DOHH2 (cell line): ENCODE results near the gene PPP5C.

Experiments used
- H3F3A ChIP-seq: fragments of 200-600 bp; sonication (generic), shearing (Covaris generic); 2 replicates; pipeline ENCODE4 v1.6.0; 2016; ENCODE audit warnings: antibody characterized with exemption, mild to moderate bottlenecking; ENCODE audit not compliant: control insufficient read depth, insufficient read depth
- H3K27ac ChIP-seq: fragments of 200-600 bp; sonication (generic); 2 replicates; pipeline ENCODE4 v1.5.1; 2014; ENCODE audit warnings: low read depth, mild to moderate bottlenecking, low read length, moderate library complexity
- H3K27me3 ChIP-seq: fragments of 200-600 bp; sonication (generic); 2 replicates; pipeline ENCODE4 v1.6.1; 2014; ENCODE audit warnings: mild to moderate bottlenecking, low read length, mixed read lengths; ENCODE audit not compliant: control insufficient read depth
- H3K36me3 ChIP-seq: fragments of 200-600 bp; sonication (generic); 2 replicates; pipeline ENCODE4 v1.6.1; 2014; ENCODE audit warnings: mild to moderate bottlenecking, low read length, moderate library complexity, mixed read lengths; ENCODE audit not compliant: control insufficient read depth
- H3K4me1 ChIP-seq: fragments of 200-600 bp; sonication (generic); 2 replicates; pipeline ENCODE4 v1.6.1; 2014; ENCODE audit warnings: mild to moderate bottlenecking, low read length, mixed read lengths; ENCODE audit not compliant: control insufficient read depth
- H3K4me2 ChIP-seq: fragments of 200-600 bp; sonication (generic); 2 replicates; pipeline ENCODE4 v1.6.0; 2014; ENCODE audit warnings: mild to moderate bottlenecking, low read length, moderate library complexity
- H3K4me3 ChIP-seq: fragments of 200-600 bp; sonication (generic); 2 replicates; pipeline ENCODE4 v1.5.1; 2014; ENCODE audit warnings: mild to moderate bottlenecking, low read length, mixed read lengths
- H3K79me2 ChIP-seq: fragments of 200-600 bp; sonication (generic); 2 replicates; pipeline ENCODE4 v1.6.1; 2014; ENCODE audit warnings: mild to moderate bottlenecking, low read length, mixed read lengths; ENCODE audit not compliant: control insufficient read depth
- H3K9me2 ChIP-seq: fragments of 200-600 bp; sonication (generic); replicated peaks from 2 replicates; pipeline ENCODE4 v1.6.1; 2014; ENCODE audit warnings: mild to moderate bottlenecking, low read length, mixed read lengths; ENCODE audit not compliant: control insufficient read depth
- H3K9me3 ChIP-seq: fragments of 200-600 bp; sonication (generic); 2 replicates; pipeline ENCODE4 v1.6.1; 2014; ENCODE audit warnings: antibody characterized with exemption, low read length, mixed read lengths; ENCODE audit not compliant: control insufficient read depth, insufficient read depth
- H4K20me1 ChIP-seq: fragments of 200-600 bp; sonication (generic); 2 replicates; pipeline ENCODE4 v1.6.0; 2014; ENCODE audit warnings: low read depth, mild to moderate bottlenecking, antibody characterized with exemption, low read length, moderate library complexity; ENCODE audit not compliant: control insufficient read depth, insufficient read depth
- EZH2phosphoT487 ChIP-seq: fragments of 200-600 bp; sonication (generic); IDR thresholded peaks from 2 replicates; pipeline ENCODE4 v1.6.1; 2017; ENCODE audit warnings: borderline replicate concordance, mild to moderate bottlenecking, antibody characterized with exemption, low read length, moderate library complexity, mixed read lengths
- TF ChIP-seq, protein P1 (sequence below): fragments of 200-600 bp; sonication (generic); IDR thresholded peaks from one replicate; pipeline ENCODE4 v1.5.1; 2014; ENCODE audit warnings: antibody characterized with exemption, mild to moderate bottlenecking, low read depth, low read length; ENCODE audit not compliant: poor library complexity, severe bottlenecking

PPP5C gene

GRCh38 chr19:46392252-46392801 is 45.4 kb downstream of the PPP5C start:
- TF ChIP-seq, protein P1, sequence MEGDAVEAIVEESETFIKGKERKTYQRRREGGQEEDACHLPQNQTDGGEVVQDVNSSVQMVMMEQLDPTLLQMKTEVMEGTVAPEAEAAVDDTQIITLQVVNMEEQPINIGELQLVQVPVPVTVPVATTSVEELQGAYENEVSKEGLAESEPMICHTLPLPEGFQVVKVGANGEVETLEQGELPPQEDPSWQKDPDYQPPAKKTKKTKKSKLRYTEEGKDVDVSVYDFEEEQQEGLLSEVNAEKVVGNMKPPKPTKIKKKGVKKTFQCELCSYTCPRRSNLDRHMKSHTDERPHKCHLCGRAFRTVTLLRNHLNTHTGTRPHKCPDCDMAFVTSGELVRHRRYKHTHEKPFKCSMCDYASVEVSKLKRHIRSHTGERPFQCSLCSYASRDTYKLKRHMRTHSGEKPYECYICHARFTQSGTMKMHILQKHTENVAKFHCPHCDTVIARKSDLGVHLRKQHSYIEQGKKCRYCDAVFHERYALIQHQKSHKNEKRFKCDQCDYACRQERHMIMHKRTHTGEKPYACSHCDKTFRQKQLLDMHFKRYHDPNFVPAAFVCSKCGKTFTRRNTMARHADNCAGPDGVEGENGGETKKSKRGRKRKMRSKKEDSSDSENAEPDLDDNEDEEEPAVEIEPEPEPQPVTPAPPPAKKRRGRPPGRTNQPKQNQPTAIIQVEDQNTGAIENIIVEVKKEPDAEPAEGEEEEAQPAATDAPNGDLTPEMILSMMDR = no peak
- no peak for TF ChIP-seq EZH2phosphoT487
- Histone ChIP-seq H3K4me3 (no peak overlapping the region), H3K79me2 (no peaks in the 10 kb centered on the region), H3K27me3 (no peaks in the 10 kb centered on the region), H3K4me1 (no peaks in the 10 kb centered on the region), H3K9me2 (no peaks in the 10 kb centered on the region), H3K36me3 (peaks cover 44% of the 10 kb centered on the region), H3K27ac (no peak overlapping the region), H3F3A (peaks cover 14% of the 10 kb centered on the region; the same call in 1 of the 2 replicates), H3K9me3 (no peaks in the 10 kb centered on the region), H3K4me2 (no peak overlapping the region), H4K20me1 (no peaks in the 10 kb centered on the region)

GRCh38 chr19:46392837-46393236 is 46.0 kb downstream of the PPP5C start:
- Histone ChIP-seq H4K20me1 (no peaks in the 10 kb centered on the region), H3K9me2 (no peaks in the 10 kb centered on the region), H3K27me3 (no peaks in the 10 kb centered on the region), H3K27ac (no peak overlapping the region), H3K4me1 (no peaks in the 10 kb centered on the region), H3K4me2 (no peak overlapping the region), H3K9me3 (no peaks in the 10 kb centered on the region), H3K79me2 (no peaks in the 10 kb centered on the region), H3F3A (peaks cover 14% of the 10 kb centered on the region; the same call in 1 of the 2 replicates), H3K4me3 (no peak overlapping the region), H3K36me3 (peaks cover 38% of the 10 kb centered on the region)
- TF ChIP-seq, protein P1 = no peak
- no peak for TF ChIP-seq EZH2phosphoT487

- H3F3A ChIP-seq = peaks cover 14% of the 10 kb centered on the region; the same call in 1 of the 2 replicates
- H3K4me2 ChIP-seq = no peak overlapping the region
- no peak overlapping the region for H3K27ac ChIP-seq
Observed at GRCh38 chr19:46393456-46394401, 46.8 kb downstream of the PPP5C start.

More at GRCh38 chr19:46393456-46394401, 46.8 kb downstream of the PPP5C start:
- Histone ChIP-seq H4K20me1 (no peaks in the 10 kb centered on the region), H3K36me3 (peaks cover 30% of the 10 kb centered on the region), H3K9me2 (no peaks in the 10 kb centered on the region), H3K79me2 (no peaks in the 10 kb centered on the region), H3K4me3 (no peak overlapping the region), H3K27me3 (no peaks in the 10 kb centered on the region), H3K9me3 (no peaks in the 10 kb centered on the region), H3K4me1 (no peaks in the 10 kb centered on the region)
- TF ChIP-seq, protein P1 = no peak
- no peak for TF ChIP-seq EZH2phosphoT487
